GM18502 (cell line): ENCODE data around the gene TTC29.
"Not testable (repeated sequence)": the region's sequence is repeated elsewhere in the genome, so short reads cannot be mapped to it uniquely, and the experiment has no call there.

Experiments
- ATAC-seq: cut with Tn5 transposase; IDR thresholded peaks from one replicate; pipeline ENCODE4 v1.9.1; 2021; ENCODE audit warnings: mild to moderate bottlenecking; ENCODE audit not compliant: unreplicated experiment, poor library complexity

Gene TTC29

GRCh38 chr4:146883070-146883469 lies 62.6 kb downstream of the TTC29 start:
- ATAC-seq: no peak

- ATAC-seq: no peak
Measured at GRCh38 chr4:146857298-146857697, 88.4 kb downstream of the TTC29 start.

- ATAC-seq: no peak
Measured at GRCh38 chr4:146855761-146856160, 89.9 kb downstream of the TTC29 start.

GRCh38 chr4:146852360-146852759 lies 93.3 kb downstream of the TTC29 start:
- ATAC-seq: no peak

GRCh38 chr4:146847345-146847744 lies 98.3 kb downstream of the TTC29 start:
- no peak for ATAC-seq

- no peak for ATAC-seq
Measured at GRCh38 chr4:146846882-146847281, 98.8 kb downstream of the TTC29 start.

- ATAC-seq: no peak
Measured at GRCh38 chr4:146844761-146845160, 100.9 kb downstream of the TTC29 start.

GRCh38 chr4:146842876-146843275 lies 102.8 kb downstream of the TTC29 start:
- ATAC-seq: no peak

- ATAC-seq: no peak
Measured at GRCh38 chr4:146840731-146841130, 104.9 kb downstream of the TTC29 start.

- no peak for ATAC-seq
Measured at GRCh38 chr4:146835096-146835495, 110.6 kb downstream of the TTC29 start.

- no peak for ATAC-seq
Measured at GRCh38 chr4:146834263-146835034, 111.2 kb downstream of the TTC29 start.

GRCh38 chr4:146833530-146833929 lies 112.1 kb downstream of the TTC29 start:
- peak; percentile 50 for ATAC-seq

GRCh38 chr4:146822980-146823379 lies 122.7 kb downstream of the TTC29 start:
- not testable (repeated sequence) for ATAC-seq

- no peak for ATAC-seq
Measured at GRCh38 chr4:146814750-146815149, 130.9 kb downstream of the TTC29 start.

GRCh38 chr4:146795711-146796110 lies 150.0 kb downstream of the TTC29 start:
- ATAC-seq: no peak

- no peak for ATAC-seq
Measured at GRCh38 chr4:146793727-146794126, 151.9 kb downstream of the TTC29 start.

- no peak for ATAC-seq
Measured at GRCh38 chr4:146791439-146791838, 154.2 kb downstream of the TTC29 start.

- no peak for ATAC-seq
Measured at GRCh38 chr4:146790515-146790914, 155.1 kb downstream of the TTC29 start.

GRCh38 chr4:146787731-146788130 lies 157.9 kb downstream of the TTC29 start:
- no peak for ATAC-seq

- no peak for ATAC-seq
Measured at GRCh38 chr4:146776691-146777090, 169.0 kb downstream of the TTC29 start.

GRCh38 chr4:146763560-146763959 lies 182.1 kb downstream of the TTC29 start:
- no peak for ATAC-seq

GRCh38 chr4:146762016-146762415 lies 183.6 kb downstream of the TTC29 start:
- no peak for ATAC-seq
